ENCODE measurements around the gene PRSS38. TPM values are rescaled to one million over a fixed set of nuclear protein-coding genes. Genes with fewer than 3 reads are reported as not detected.

Gene PRSS38
- total and polyA plus RNA-seq, 2 experiments from 2014 or later = not detected

- no peaks in the 10 kb centered on the region for H3F3A ChIP-seq (replicated peaks; ENCODE audit: low read depth)
- H3K4me3 ChIP-seq = no peak overlapping the region
- H3K36me3 Mint-ChIP-seq (ENCODE audit: low read depth) = peaks cover 29% of the 10 kb centered on the region
- no peak overlapping the region for H3K4me2 ChIP-seq
- DNase-seq (ENCODE audit: low spot score) (no peak), ATAC-seq (no peak)
- H3K9me2 ChIP-seq (ENCODE audit: insufficient read depth) = no peaks in the 10 kb centered on the region
- H3K79me2 ChIP-seq (replicated peaks; ENCODE audit: insufficient read depth) = 0 out of 2 replicates have a peak, but pooled peaks cover 6% of the 10 kb centered on the region
- no peak overlapping the region for H3K27ac Mint-ChIP-seq
- no peak overlapping the region for H3K27ac ChIP-seq (ENCODE audit: low read depth)
- H3K4me1 ChIP-seq (ENCODE audit: insufficient read depth) = no peaks in the 10 kb centered on the region
- peaks cover 6% of the 10 kb centered on the region for H3K27me3 Mint-ChIP-seq (ENCODE audit: insufficient read depth, low read depth, poor library complexity)
- H3K27me3 ChIP-seq (ENCODE audit: insufficient read depth) = no peaks in the 10 kb centered on the region
- TF ChIP-seq, protein P1, sequence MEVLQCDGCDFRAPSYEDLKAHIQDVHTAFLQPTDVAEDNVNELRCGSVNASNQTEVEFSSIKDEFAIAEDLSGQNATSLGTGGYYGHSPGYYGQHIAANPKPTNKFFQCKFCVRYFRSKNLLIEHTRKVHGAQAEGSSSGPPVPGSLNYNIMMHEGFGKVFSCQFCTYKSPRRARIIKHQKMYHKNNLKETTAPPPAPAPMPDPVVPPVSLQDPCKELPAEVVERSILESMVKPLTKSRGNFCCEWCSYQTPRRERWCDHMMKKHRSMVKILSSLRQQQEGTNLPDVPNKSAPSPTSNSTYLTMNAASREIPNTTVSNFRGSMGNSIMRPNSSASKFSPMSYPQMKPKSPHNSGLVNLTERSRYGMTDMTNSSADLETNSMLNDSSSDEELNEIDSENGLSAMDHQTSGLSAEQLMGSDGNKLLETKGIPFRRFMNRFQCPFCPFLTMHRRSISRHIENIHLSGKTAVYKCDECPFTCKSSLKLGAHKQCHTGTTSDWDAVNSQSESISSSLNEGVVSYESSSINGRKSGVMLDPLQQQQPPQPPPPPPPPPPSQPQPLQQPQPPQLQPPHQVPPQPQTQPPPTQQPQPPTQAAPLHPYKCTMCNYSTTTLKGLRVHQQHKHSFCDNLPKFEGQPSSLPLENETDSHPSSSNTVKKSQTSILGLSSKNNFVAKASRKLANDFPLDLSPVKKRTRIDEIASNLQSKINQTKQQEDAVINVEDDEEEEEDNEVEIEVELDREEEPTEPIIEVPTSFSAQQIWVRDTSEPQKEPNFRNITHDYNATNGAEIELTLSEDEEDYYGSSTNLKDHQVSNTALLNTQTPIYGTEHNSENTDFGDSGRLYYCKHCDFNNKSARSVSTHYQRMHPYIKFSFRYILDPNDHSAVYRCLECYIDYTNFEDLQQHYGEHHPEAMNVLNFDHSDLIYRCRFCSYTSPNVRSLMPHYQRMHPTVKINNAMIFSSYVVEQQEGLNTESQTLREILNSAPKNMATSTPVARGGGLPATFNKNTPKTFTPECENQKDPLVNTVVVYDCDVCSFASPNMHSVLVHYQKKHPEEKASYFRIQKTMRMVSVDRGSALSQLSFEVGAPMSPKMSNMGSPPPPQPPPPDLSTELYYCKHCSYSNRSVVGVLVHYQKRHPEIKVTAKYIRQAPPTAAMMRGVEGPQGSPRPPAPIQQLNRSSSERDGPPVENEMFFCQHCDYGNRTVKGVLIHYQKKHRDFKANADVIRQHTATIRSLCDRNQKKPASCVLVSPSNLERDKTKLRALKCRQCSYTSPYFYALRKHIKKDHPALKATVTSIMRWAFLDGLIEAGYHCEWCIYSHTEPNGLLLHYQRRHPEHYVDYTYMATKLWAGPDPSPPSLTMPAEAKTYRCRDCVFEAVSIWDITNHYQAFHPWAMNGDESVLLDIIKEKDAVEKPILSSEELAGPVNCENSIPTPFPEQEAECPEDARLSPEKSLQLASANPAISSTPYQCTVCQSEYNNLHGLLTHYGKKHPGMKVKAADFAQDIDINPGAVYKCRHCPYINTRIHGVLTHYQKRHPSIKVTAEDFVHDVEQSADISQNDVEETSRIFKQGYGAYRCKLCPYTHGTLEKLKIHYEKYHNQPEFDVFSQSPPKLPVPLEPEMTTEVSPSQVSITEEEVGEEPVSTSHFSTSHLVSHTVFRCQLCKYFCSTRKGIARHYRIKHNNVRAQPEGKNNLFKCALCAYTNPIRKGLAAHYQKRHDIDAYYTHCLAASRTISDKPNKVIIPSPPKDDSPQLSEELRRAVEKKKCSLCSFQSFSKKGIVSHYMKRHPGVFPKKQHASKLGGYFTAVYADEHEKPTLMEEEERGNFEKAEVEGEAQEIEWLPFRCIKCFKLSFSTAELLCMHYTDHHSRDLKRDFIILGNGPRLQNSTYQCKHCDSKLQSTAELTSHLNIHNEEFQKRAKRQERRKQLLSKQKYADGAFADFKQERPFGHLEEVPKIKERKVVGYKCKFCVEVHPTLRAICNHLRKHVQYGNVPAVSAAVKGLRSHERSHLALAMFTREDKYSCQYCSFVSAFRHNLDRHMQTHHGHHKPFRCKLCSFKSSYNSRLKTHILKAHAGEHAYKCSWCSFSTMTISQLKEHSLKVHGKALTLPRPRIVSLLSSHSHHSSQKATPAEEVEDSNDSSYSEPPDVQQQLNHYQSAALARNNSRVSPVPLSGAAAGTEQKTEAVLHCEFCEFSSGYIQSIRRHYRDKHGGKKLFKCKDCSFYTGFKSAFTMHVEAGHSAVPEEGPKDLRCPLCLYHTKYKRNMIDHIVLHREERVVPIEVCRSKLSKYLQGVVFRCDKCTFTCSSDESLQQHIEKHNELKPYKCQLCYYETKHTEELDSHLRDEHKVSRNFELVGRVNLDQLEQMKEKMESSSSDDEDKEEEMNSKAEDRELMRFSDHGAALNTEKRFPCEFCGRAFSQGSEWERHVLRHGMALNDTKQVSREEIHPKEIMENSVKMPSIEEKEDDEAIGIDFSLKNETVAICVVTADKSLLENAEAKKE (CRISPR knock-in tag; IDR thresholded peaks at IDR 0.05) = no peak
- no peak for TF ChIP-seq STAT1 (IDR thresholded peaks at IDR 0.05; ENCODE audit: unreplicated experiment)
- no peak for TF ChIP-seq EZH2 (IDR thresholded peaks at IDR 0.05; ENCODE audit: low read depth, unreplicated experiment)
- TF ChIP-seq, protein P2, sequence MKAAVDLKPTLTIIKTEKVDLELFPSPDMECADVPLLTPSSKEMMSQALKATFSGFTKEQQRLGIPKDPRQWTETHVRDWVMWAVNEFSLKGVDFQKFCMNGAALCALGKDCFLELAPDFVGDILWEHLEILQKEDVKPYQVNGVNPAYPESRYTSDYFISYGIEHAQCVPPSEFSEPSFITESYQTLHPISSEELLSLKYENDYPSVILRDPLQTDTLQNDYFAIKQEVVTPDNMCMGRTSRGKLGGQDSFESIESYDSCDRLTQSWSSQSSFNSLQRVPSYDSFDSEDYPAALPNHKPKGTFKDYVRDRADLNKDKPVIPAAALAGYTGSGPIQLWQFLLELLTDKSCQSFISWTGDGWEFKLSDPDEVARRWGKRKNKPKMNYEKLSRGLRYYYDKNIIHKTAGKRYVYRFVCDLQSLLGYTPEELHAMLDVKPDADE (IDR thresholded peaks at IDR 0.05) = no peak
- TF ChIP-seq JUNB (IDR thresholded peaks at IDR 0.05; ENCODE audit: unreplicated experiment) = no peak
- no peak for TF ChIP-seq CREB1 (CRISPR knock-in tag; IDR thresholded peaks at IDR 0.05; ENCODE audit: low read depth)
- TF ChIP-seq ZNF114 (CRISPR knock-in tag; IDR thresholded peaks at IDR 0.05) = no peak
- peaks cover 6% of the 10 kb centered on the region; the same call in 1 of the 2 replicates for H4K20me1 ChIP-seq (replicated peaks; ENCODE audit: insufficient read depth)
- no peak overlapping the region for H2AFZ ChIP-seq
- H3K4me1 Mint-ChIP-seq = no peaks in the 10 kb centered on the region; the same call in 2 of the 3 replicates
- H3K36me3 ChIP-seq (ENCODE audit: insufficient read depth) = no peaks in the 10 kb centered on the region
- H3K4me3 Mint-ChIP-seq = no peak overlapping the region
- H3K9me3 Mint-ChIP-seq = no peaks in the 10 kb centered on the region
These were observed 46.8 kb upstream of the PRSS38 start for GRCh38 chr1:227768640-227769039.
